Fibroblast of the aortic adventitia (primary cell): Measurements from ENCODE around the gene ATG16L1. TPM values are rescaled to one million over a fixed set of nuclear protein-coding genes. Genes with fewer than 3 reads are reported as not detected.

Experiments
- DNase-seq: peaks from one replicate; pipeline ENCODE4 v3.0.0-alpha.2; 2010; ENCODE audit warnings: low read depth
- H3K4me3 ChIP-seq: 2 replicates; pipeline ENCODE4 v1.5.1; 2011; ENCODE audit warnings: low read depth, mild to moderate bottlenecking, control low read depth, low read length, moderate library complexity
- CTCF ChIP-seq: IDR thresholded peaks from 2 replicates; pipeline ENCODE4 v1.5.1; 2011; ENCODE audit warnings: mild to moderate bottlenecking, low read length, control low read depth, inconsistent platforms; ENCODE audit not compliant: insufficient read depth
- small RNA-seq: library from RNA; depleted of rRNA; stranded (forward); fragments of <200 nt; gene quantifications from one replicate; pipeline ENCODE3, GENCODE V24; 2012
- total RNA-seq: library from RNA; depleted of rRNA; stranded (reverse); fragments of >200 nt; gene quantifications from 2 replicates; pipeline ENCODE4 v1.2.3, GENCODE V29; 2012; ENCODE audit warnings: low replicate concordance

Gene ATG16L1
- total RNA-seq, 1 donor: 28.6 TPM

GRCh38 chr2:233338812-233339368, 87.4 kb downstream of the ATG16L1 start:
- DNase-seq: no peak
- no peak for TF ChIP-seq CTCF
- H3K4me3 ChIP-seq: no peak overlapping the region

GRCh38 chr2:233339427-233339826, 88.0 kb downstream of the ATG16L1 start:
- no peak for TF ChIP-seq CTCF
- H3K4me3 ChIP-seq: no peak overlapping the region
- DNase-seq: no peak

DNA sequence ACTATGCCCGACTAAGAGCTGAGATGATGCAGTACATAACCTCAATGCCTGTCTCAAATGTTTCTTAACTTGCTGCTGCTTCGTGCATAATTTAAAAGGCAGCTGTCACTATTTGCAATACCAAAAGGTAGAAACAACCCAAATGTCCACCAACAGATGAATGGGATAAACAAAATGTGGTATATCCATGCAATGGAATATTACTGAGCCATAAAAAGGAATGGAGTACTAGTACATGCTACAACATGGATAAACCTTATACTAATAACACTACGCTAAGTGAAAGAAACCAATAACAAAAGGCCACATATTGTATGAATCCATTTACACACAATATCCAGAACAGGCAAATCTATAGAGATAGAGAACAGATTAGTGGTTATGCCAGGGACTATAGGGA, 89.8 kb downstream of the ATG16L1 start:
- no peak overlapping the region for H3K4me3 ChIP-seq
- DNase-seq: no peak
- TF ChIP-seq CTCF: no peak

DNA sequence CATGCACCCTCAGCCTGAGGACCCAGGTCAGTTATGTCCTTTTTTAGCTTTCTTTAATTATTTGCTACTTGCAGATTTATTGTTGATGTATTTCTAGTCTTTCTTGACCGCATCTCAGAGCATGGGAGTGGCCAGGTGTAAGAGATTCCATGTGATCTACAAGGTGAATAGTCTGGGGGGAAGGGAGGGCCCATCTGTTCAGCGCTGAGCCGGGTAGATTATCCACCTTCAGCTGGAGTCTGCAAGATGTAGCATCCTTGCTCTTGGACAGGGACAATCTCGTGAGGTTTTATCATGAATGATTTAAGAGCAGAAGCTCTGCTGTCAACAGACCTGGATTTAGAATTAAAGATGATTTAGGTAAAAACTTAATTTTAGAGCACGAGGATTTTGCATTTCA, 90.8 kb downstream of the ATG16L1 start:
- TF ChIP-seq CTCF: no peak
- H3K4me3 ChIP-seq: no peak overlapping the region
- no peak for DNase-seq

- TF ChIP-seq CTCF: no peak
- H3K4me3 ChIP-seq: no peak overlapping the region
- no peak for DNase-seq
Observed at GRCh38 chr2:233343171-233343705, 91.8 kb downstream of the ATG16L1 start.

Small RNA genes lying within 50 kb of the gene (small RNA-seq; reads per million reads assigned to genes)
- gene RN7SL32P: not detected
- gene SCARNA5: 58.2 reads per million, percentile 97 among the genes with 10 or more reads in this experiment
- gene SCARNA6: 6.6 reads per million, percentile 91 among the genes with 10 or more reads in this experiment

Other genes with a start within 250 kb of the ATG16L1 start
- 1.1 and 17.4 TPM in 2 replicates for gene NGEF, start 238.4 kb upstream of the ATG16L1 start, total RNA-seq
- not detected in 2 replicates for gene NEU2, start 219.0 kb upstream of the ATG16L1 start, total RNA-seq
- gene INPP5D, start 191.3 kb upstream of the ATG16L1 start, total RNA-seq: 0.54 and 0.98 TPM in 2 replicates
- not detected in 2 replicates for gene SAG, start 56.1 kb downstream of the ATG16L1 start, total RNA-seq
- gene DGKD, start 102.8 kb downstream of the ATG16L1 start, total RNA-seq: 4.1 and 7.4 TPM in 2 replicates